SK-N-SH (cell line): Measurements from ENCODE around the gene MKRN1. TPM values are rescaled to one million over a fixed set of nuclear protein-coding genes. Genes with fewer than 3 reads are reported as not detected.
A peak's percentile ranks its signal among the peaks of the same experiment; 100 is the strongest.
"Not testable (repeated sequence)": the region's sequence is repeated elsewhere in the genome, so short reads cannot be mapped to it uniquely, and the experiment has no call there.

Source experiments
- CTCF ChIA-PET: fragments of 300-600, 350-600 bp; formaldehyde crosslinking; extraction: SDS; loops from one replicate; lab custom pipeline; 2021; lab: Yijun Ruan, JAX
- POLR2A ChIA-PET: fragments of 350-600 bp; sonication (Branson Sonifier 250); formaldehyde crosslinking; extraction: SDS; loops from one replicate; lab custom pipeline; 2020; ENCODE audit warnings: antibody characterized with exemption, inconsistent platforms; lab: Yijun Ruan, JAX
- DNase-seq: peaks from one replicate; pipeline ENCODE4 v3.0.0; 2012
- H2AFZ ChIP-seq: fragments of 200-600 bp; sonication (generic); 2 replicates; pipeline ENCODE4 v1.8.1; 2016; ENCODE audit warnings: antibody characterized with exemption, mild to moderate bottlenecking, low read depth
- H3F3A ChIP-seq: fragments of 200-600 bp; sonication (generic); replicated peaks from 2 replicates; pipeline ENCODE3; 2016; ENCODE audit warnings: antibody characterized with exemption, mild to moderate bottlenecking; ENCODE audit not compliant: insufficient read depth
- H3K27ac ChIP-seq, 2 experiments: fragments of 200-500 bp in 1 of 2; fragments of 200-600 bp in 1 of 2; sonication (Bioruptor generic) in 1 of 2; sonication (generic), shearing (Covaris generic) in 1 of 2; 2 replicates each; pipeline versions ENCODE4 v1.5.1 to v1.6.1; 2014 to 2016; ENCODE audit warnings: low read depth in 2 of 2, inconsistent platforms in 1 of 2, low read length in 1 of 2, mild to moderate bottlenecking in 1 of 2, mixed read lengths in 1 of 2
- H3K27me3 ChIP-seq: fragments of 200-600 bp; sonication (generic), shearing (Covaris generic); 2 replicates; pipeline ENCODE4 v1.6.1; 2016; ENCODE audit warnings: mixed run types; ENCODE audit not compliant: insufficient read depth
- H3K36me3 ChIP-seq, 2 experiments: fragments of 200-500 bp in 1 of 2; fragments of 200-600 bp in 1 of 2; sonication (Bioruptor generic) in 1 of 2; sonication (generic) in 1 of 2; replicated peaks in 1 of 2; 2 replicates each; pipeline versions ENCODE3 to v1.5.1; 2014 to 2016; ENCODE audit warnings: low read length in 1 of 2, mild to moderate bottlenecking in 1 of 2; ENCODE audit not compliant: insufficient read depth in 2 of 2, control insufficient read depth in 1 of 2
- H3K4me1 ChIP-seq, 2 experiments: fragments of 200-500 bp in 1 of 2; fragments of 200-600 bp in 1 of 2; sonication (Bioruptor generic) in 1 of 2; sonication (generic), shearing (Covaris generic) in 1 of 2; 2 replicates each; pipeline versions ENCODE4 v1.5.1 to v1.6.1; 2014 to 2016; ENCODE audit warnings: low read depth in 1 of 2, low read length in 1 of 2, mixed run types in 1 of 2; ENCODE audit not compliant: insufficient read depth in 2 of 2, control insufficient read depth in 1 of 2
- H3K4me2 ChIP-seq: fragments of 200-600 bp; sonication (generic), shearing (Covaris generic); 2 replicates; pipeline ENCODE4 v1.6.1; 2017; ENCODE audit warnings: mixed run types
- H3K4me3 ChIP-seq, 2 experiments: fragments of 200-500 bp in 1 of 2; fragments of 200-600 bp in 1 of 2; sonication (Bioruptor generic) in 1 of 2; sonication (generic), shearing (Covaris generic) in 1 of 2; 2 replicates each; pipeline versions ENCODE4 v1.5.1 to v1.8.1; 2014 to 2016; ENCODE audit warnings: low read depth in 2 of 2, inconsistent platforms in 1 of 2, low read length in 1 of 2, mild to moderate bottlenecking in 1 of 2, mixed read lengths in 1 of 2, moderate library complexity in 1 of 2
- H3K79me2 ChIP-seq: fragments of 200-600 bp; sonication (generic); 2 replicates; pipeline ENCODE4 v1.8.1; 2017; ENCODE audit warnings: mild to moderate bottlenecking; ENCODE audit not compliant: insufficient read depth
- H3K9ac ChIP-seq: fragments of 200-600 bp; sonication (generic); 2 replicates; pipeline ENCODE4 v1.6.1; 2017; ENCODE audit warnings: mixed run types
- H3K9me2 ChIP-seq: fragments of 200-600 bp; sonication (generic); 2 replicates; pipeline ENCODE4 v1.6.1; 2017; ENCODE audit warnings: mixed run types
- H3K9me3 ChIP-seq: fragments of 200-600 bp; sonication (generic); 2 replicates; pipeline ENCODE4 v1.6.1; 2017; ENCODE audit warnings: mixed run types, mild to moderate bottlenecking, moderate library complexity
- H4K20me1 ChIP-seq: fragments of 200-600 bp; sonication (generic); 2 replicates; pipeline ENCODE4 v1.6.1; 2017; ENCODE audit warnings: mild to moderate bottlenecking, mixed run types; ENCODE audit not compliant: insufficient read depth
- CHD2 ChIP-seq: fragments of 150-350 bp; IDR thresholded peaks from 2 replicates; pipeline ENCODE4 v1.6.1; 2018; ENCODE audit warnings: low read length; ENCODE audit not compliant: partially characterized antibody
- CTCF ChIP-seq: fragments of 200-600 bp; sonication (generic); IDR thresholded peaks from 2 replicates; pipeline ENCODE4 v1.6.1; 2017; ENCODE audit warnings: antibody characterized with exemption, mild to moderate bottlenecking, moderate library complexity
- FOXJ3 ChIP-seq: sonication (generic); formaldehyde crosslinking; IDR thresholded peaks from 2 replicates; pipeline ENCODE4 v1.5.1; 2020; ENCODE audit warnings: mild to moderate bottlenecking, missing genetic modification reagents
- MEF2A ChIP-seq: IDR thresholded peaks from 2 replicates; pipeline ENCODE4 v1.4.0; 2012; ENCODE audit warnings: low read depth, borderline replicate concordance
- RAD21 ChIP-seq: IDR thresholded peaks from 2 replicates; pipeline ENCODE4 v1.6.1; 2012; ENCODE audit warnings: mild to moderate bottlenecking, low read length
- TCF12 ChIP-seq: IDR thresholded peaks from 2 replicates; pipeline ENCODE4 v1.4.0; 2012
- USF1 ChIP-seq: IDR thresholded peaks from 2 replicates; pipeline ENCODE4 v1.4.0; 2012; ENCODE audit warnings: low read depth, borderline replicate concordance
- WGBS: methylation state at CpG from one replicate; pipeline ENCODE4 v1.1.6; 2017; ENCODE audit warnings: low lambda C conversion rate; 5-methylcytosine and 5-hydroxymethylcytosine counted together
- polyA plus RNA-seq, 3 experiments: library from polyadenylated mRNA; depleted of rRNA; stranded (reverse); fragments of >200 nt; gene quantifications; 2 replicates each; pipeline ENCODE4 v1.2.3, GENCODE V29; 2012
- TF ChIP-seq, protein P1 (sequence below): IDR thresholded peaks from 2 replicates; pipeline ENCODE4 v1.4.0; 2012; ENCODE audit warnings: low read depth
- TF ChIP-seq, protein P2 (sequence below): fragments of 150-350 bp; IDR thresholded peaks from 2 replicates; pipeline ENCODE4 v1.6.1; 2016; ENCODE audit warnings: mild to moderate bottlenecking, low read depth, low read length

The MKRN1 gene
- polyA plus RNA-seq, 1 of the 3 experiments (the other 2 are of a cell fraction), result 53.5 TPM

- no peak for TF ChIP-seq USF1
- no peak for TF ChIP-seq FOXJ3
Measured at GRCh38 chr7:140509789-140510188, 30.5 kb upstream of the MKRN1 start (continued).

DNA sequence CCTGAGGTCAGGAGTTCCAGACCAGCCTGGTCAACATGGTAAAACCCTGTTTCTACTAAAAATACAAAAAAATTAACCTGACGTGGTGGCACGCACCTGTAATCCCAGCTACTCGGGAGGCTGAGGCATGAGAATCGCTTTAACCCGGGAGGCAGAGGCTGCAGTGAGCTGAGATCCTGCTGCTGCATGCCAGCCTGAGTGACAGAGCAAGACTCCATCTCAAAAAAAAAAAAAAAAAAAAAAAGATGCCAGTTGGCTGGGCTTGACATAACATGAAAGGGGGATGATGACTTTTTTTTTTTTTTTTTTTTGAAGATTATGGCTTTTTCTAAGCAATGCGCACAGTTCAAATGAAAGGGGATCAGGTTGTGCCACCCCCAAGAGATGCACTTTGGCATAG, 28.3 kb upstream of the MKRN1 start:
- peaks cover 3 to 18% of the 10 kb centered on the region in 2 experiments; a peak in 1 of 4 replicates for H3K4me1 ChIP-seq
- H3K36me3 ChIP-seq, H3K9me3 ChIP-seq, POLR2A ChIA-PET, H3K9ac ChIP-seq, H3K4me3 ChIP-seq, DNase-seq, H4K20me1 ChIP-seq, H3K27me3 ChIP-seq, H3F3A ChIP-seq, H3K79me2 ChIP-seq, H3K27ac ChIP-seq, H3K4me2 ChIP-seq, H2AFZ ChIP-seq, H3K9me2 ChIP-seq: not testable (repeated sequence)
- 81% methylated on average over 6 of the region's 6 CpGs for WGBS
- CTCF ChIA-PET, result interaction anchor here (1.2 to 5.1 kb wide), 8 partner anchors 10 to 145 kb away, joined by 3 to 39 read pairs (median 4); no protein-coding TSS in a partner anchor

DNA sequence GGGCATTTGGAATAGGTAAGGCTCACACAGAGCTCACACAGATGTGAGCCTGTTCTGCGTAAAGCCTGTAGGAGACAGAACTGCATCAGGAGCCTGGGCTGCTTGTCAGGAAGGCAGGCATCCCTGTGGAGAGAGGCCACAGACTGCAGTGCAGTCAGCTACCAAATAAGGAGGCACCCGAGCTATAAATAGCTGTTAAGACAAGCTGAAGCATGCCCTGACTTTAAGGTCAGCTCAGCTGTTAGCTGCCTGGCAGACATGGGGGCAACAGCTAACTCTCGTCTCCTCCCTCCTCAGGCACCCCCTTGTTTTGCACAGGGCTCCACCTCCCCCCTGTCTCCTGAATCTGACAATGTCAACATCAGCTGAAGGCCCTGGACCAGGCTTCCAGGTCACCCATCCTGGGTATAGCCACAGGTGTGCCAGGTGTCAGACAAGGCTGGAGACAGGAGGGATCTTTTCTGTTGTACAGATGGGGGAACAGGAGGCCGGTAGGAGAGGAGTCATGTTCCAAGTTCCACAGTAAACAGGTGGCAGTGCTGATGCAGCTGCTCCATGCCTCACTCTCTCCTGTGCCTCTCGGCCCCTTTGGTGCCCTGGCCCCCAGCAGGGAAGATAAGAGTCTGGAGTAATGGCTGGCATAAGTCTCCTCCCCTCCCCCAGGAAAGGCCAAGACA, 27.6 kb upstream of the MKRN1 start:
- H3K27me3 ChIP-seq, result no peaks in the 10 kb centered on the region
- ChIA-PET POLR2A (interaction anchor here (0.9 kb wide), 1 partner anchor 11 kb away, joined by 3 read pairs; no protein-coding TSS in a partner anchor), CTCF (interaction anchor here (1.1 to 5.1 kb wide), 9 partner anchors 9 to 162 kb away, joined by 3 to 39 read pairs (median 3); no protein-coding TSS in a partner anchor)
- H4K20me1 ChIP-seq, result no peaks in the 10 kb centered on the region
- H3K9ac ChIP-seq, result no peak overlapping the region
- no peaks in the 10 kb centered on the region for H3K9me3 ChIP-seq
- peak overlapping the region; percentile 49 for H2AFZ ChIP-seq
- no peaks in the 10 kb centered on the region for H3K36me3 ChIP-seq
- peaks cover 4% of the 10 kb centered on the region for H3F3A ChIP-seq
- H3K4me3 ChIP-seq, result no peak overlapping the region; a peak in 1 of 4 replicates
- no peaks in the 10 kb centered on the region for H3K9me2 ChIP-seq
- WGBS, result 52% methylated on average over 5 of the region's 5 CpGs
- H3K79me2 ChIP-seq, result no peaks in the 10 kb centered on the region
- TF ChIP-seq RAD21, result peak; percentile 47
- TF ChIP-seq MEF2A, result peak; percentile 81; the same call in 1 of the 2 replicates
- 0 out of 2 replicates have a peak, but pooled peaks have one; percentile 15 for TF ChIP-seq CTCF
- TF ChIP-seq, protein P1, sequence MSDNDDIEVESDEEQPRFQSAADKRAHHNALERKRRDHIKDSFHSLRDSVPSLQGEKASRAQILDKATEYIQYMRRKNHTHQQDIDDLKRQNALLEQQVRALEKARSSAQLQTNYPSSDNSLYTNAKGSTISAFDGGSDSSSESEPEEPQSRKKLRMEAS, result 0 out of 2 replicates have a peak, but pooled peaks have one; percentile 18
- TF ChIP-seq TCF12, result peak; percentile 40; the same call in 1 of the 2 replicates
- TF ChIP-seq CHD2, result no peak
- TF ChIP-seq, protein P2, sequence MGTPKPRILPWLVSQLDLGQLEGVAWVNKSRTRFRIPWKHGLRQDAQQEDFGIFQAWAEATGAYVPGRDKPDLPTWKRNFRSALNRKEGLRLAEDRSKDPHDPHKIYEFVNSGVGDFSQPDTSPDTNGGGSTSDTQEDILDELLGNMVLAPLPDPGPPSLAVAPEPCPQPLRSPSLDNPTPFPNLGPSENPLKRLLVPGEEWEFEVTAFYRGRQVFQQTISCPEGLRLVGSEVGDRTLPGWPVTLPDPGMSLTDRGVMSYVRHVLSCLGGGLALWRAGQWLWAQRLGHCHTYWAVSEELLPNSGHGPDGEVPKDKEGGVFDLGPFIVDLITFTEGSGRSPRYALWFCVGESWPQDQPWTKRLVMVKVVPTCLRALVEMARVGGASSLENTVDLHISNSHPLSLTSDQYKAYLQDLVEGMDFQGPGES, result no peak
- TF ChIP-seq, all 33 proteins: peak for 5
- Histone ChIP-seq H3K4me2 (peak overlapping the region; percentile 45), H3K4me1 (peaks cover 3 to 12% of the 10 kb centered on the region in 2 experiments; a peak in 1 of 4 replicates), H3K27ac (peak overlapping the region in 1 of 2 experiments; percentile 40; a peak in 1 of 4 replicates)
- no peak for DNase-seq
